Neural cell (in vitro differentiated cells): ENCODE results near the gene GHITM.

Experiments used
- CTCF ChIP-seq: fragments of 450-650 bp; IDR thresholded peaks from 2 replicates; pipeline ENCODE4 v1.5.1; 2014; ENCODE audit warnings: antibody characterized with exemption, mild to moderate bottlenecking, moderate library complexity; ENCODE audit not compliant: poor library complexity, severe bottlenecking
- POLR2AphosphoS5 ChIP-seq: IDR thresholded peaks from 2 replicates; pipeline ENCODE4 v1.6.1; 2012
- SMC3 ChIP-seq: fragments of 450-650 bp; conservative IDR thresholded peaks from 2 replicates; pipeline ENCODE4 v1.6.1; 2014; ENCODE audit warnings: antibody characterized with exemption, mild to moderate bottlenecking, moderate library complexity; ENCODE audit not compliant: poor library complexity

GRCh38 chr10:84194424-84195043 is 55.2 kb downstream of the GHITM start, which contains the start of gene CDHR1:
- TF ChIP-seq POLR2AphosphoS5 = no peak
- no peak for TF ChIP-seq CTCF
- TF ChIP-seq SMC3 = no peak
